PC-9 (cell line): Measurements from ENCODE around the gene C1QTNF9. TPM values are rescaled to one million over a fixed set of nuclear protein-coding genes. Genes with fewer than 3 reads are reported as not detected.

Source experiments
- BruUV-seq: library from RNA; stranded (reverse); fragments of 400-500 nt; replicated peaks from 2 replicates; lab custom pipeline; 2021; lab: Mats Ljungman, UMichigan
- CTCF ChIA-PET: fragments of 300-600 bp; sonication (Branson Sonifier 250); formaldehyde crosslinking; loops from one replicate; lab custom pipeline; 2022; ENCODE audit warnings: antibody characterized with exemption; lab: Charles Lee
- POLR2A ChIA-PET: fragments of 300-600 bp; sonication (Branson Sonifier 250); formaldehyde crosslinking; loops from one replicate; lab custom pipeline; 2022; ENCODE audit warnings: antibody characterized with exemption; ENCODE audit not compliant: unreplicated experiment; lab: Charles Lee
- DNase-seq, 2 experiments: peaks; one replicate each; pipeline versions ENCODE4 v3.0.0 to v3.0.0-alpha.2; 2015 to 2022; ENCODE audit warnings: mixed read lengths in 1 of 2
- H2AFZ ChIP-seq: fragments of 200-600 bp; sonication (generic); 2 replicates; pipeline ENCODE4 v1.8.1; 2017; ENCODE audit warnings: antibody characterized with exemption
- H3F3A ChIP-seq: fragments of 200-600 bp; sonication (generic); 2 replicates; pipeline ENCODE4 v1.8.1; 2017; ENCODE audit warnings: antibody characterized with exemption, mild to moderate bottlenecking, low read depth; ENCODE audit not compliant: insufficient read depth
- H3K27ac ChIP-seq: fragments of 200-600 bp; sonication (generic); 2 replicates; pipeline ENCODE4 v1.6.1; 2016; ENCODE audit warnings: mixed run types
- H3K27me3 ChIP-seq: fragments of 200-600 bp; sonication (generic); 2 replicates; pipeline ENCODE4 v1.6.1; 2016; ENCODE audit warnings: low read depth, mixed run types; ENCODE audit not compliant: insufficient read depth
- H3K36me3 ChIP-seq: fragments of 200-600 bp; sonication (generic); 2 replicates; pipeline ENCODE4 v1.6.1; 2016; ENCODE audit warnings: low read depth, mixed run types
- H3K4me1 ChIP-seq: fragments of 200-600 bp; sonication (generic); replicated peaks from 2 replicates; pipeline ENCODE4 v1.6.1; 2016; ENCODE audit warnings: mixed run types; ENCODE audit not compliant: insufficient read depth
- H3K4me2 ChIP-seq: fragments of 200-600 bp; sonication (generic); 2 replicates; pipeline ENCODE4 v1.6.1; 2017; ENCODE audit warnings: mixed run types
- H3K4me3 ChIP-seq: fragments of 200-600 bp; sonication (generic); 2 replicates; pipeline ENCODE4 v1.6.1; 2016; ENCODE audit warnings: mixed run types
- H3K79me2 ChIP-seq: fragments of 200-600 bp; sonication (generic); 2 replicates; pipeline ENCODE4 v1.6.1; 2017; ENCODE audit warnings: low read depth, mixed run types
- H3K9me2 ChIP-seq: fragments of 200-600 bp; sonication (generic); 2 replicates; pipeline ENCODE4 v1.8.1; 2017; ENCODE audit warnings: mild to moderate bottlenecking; ENCODE audit not compliant: insufficient read depth
- H3K9me3 ChIP-seq: fragments of 200-600 bp; sonication (generic); 2 replicates; pipeline ENCODE4 v1.8.1; 2016; ENCODE audit warnings: low read depth; ENCODE audit not compliant: insufficient read depth
- H4K20me1 ChIP-seq: fragments of 200-600 bp; sonication (generic); 2 replicates; pipeline ENCODE4 v1.8.1; 2017; ENCODE audit not compliant: insufficient read depth
- EZH2 ChIP-seq: fragments of 200-600 bp; sonication (generic); IDR thresholded peaks from 2 replicates; pipeline ENCODE4 v1.8.0; 2017; ENCODE audit warnings: antibody characterized with exemption, low read depth
- intact Hi-C: fragments of 100-400 bp; cut with micrococcal nuclease; formaldehyde crosslinking; loops from one replicate; pipeline ENCODE4 v1.10.0; 2022; ENCODE audit not compliant: unreplicated experiment
- total RNA-seq: library from RNA; stranded (reverse); gene quantifications from 2 replicates; pipeline ENCODE4 v1.2.3, GENCODE V29; 2021
- TF ChIP-seq, protein P1 (sequence below): fragments of 200-600 bp; sonication (generic); conservative IDR thresholded peaks from 2 replicates; pipeline ENCODE4 v1.6.1; 2017; ENCODE audit warnings: mixed run types, antibody characterized with exemption, mild to moderate bottlenecking, moderate library complexity

The C1QTNF9 gene
- total RNA-seq, 1 experiment from 2014 or later = not detected

DNA sequence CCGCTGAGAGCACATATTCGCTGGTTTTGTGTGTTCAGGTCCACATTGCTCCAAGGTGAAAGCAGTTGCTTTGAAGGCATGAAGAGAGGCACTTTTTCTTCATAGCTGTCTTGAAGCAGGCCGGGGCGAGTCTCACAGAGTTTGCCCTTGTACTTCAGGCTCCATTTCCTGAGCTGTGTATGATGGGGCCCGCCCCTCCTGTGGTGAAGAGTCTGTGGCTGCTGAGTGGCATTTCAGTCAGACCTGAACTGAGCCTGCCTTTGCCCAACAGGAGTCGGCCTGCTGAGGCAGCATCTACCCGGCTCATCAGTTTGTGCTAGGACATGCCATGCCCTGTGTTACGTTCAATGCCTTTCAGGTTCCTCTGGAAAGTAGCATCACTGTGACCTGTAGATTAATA, 44.4 kb upstream of the C1QTNF9 start:
- intact Hi-C loops = no loop called here
- POLR2A ChIA-PET = no interaction called here
- no peaks in the 10 kb centered on the region for H3K4me1 ChIP-seq
- no peak overlapping the region for H2AFZ ChIP-seq
- no peaks in the 10 kb centered on the region for H3K9me3 ChIP-seq
- H3K9me2 ChIP-seq = no peaks in the 10 kb centered on the region
- H3K4me2 ChIP-seq = no peak overlapping the region
- no peaks in the 10 kb centered on the region for H3F3A ChIP-seq
- no peak for TF ChIP-seq EZH2
- TF ChIP-seq, protein P1, sequence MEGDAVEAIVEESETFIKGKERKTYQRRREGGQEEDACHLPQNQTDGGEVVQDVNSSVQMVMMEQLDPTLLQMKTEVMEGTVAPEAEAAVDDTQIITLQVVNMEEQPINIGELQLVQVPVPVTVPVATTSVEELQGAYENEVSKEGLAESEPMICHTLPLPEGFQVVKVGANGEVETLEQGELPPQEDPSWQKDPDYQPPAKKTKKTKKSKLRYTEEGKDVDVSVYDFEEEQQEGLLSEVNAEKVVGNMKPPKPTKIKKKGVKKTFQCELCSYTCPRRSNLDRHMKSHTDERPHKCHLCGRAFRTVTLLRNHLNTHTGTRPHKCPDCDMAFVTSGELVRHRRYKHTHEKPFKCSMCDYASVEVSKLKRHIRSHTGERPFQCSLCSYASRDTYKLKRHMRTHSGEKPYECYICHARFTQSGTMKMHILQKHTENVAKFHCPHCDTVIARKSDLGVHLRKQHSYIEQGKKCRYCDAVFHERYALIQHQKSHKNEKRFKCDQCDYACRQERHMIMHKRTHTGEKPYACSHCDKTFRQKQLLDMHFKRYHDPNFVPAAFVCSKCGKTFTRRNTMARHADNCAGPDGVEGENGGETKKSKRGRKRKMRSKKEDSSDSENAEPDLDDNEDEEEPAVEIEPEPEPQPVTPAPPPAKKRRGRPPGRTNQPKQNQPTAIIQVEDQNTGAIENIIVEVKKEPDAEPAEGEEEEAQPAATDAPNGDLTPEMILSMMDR = no peak
- H3K27me3 ChIP-seq = no peaks in the 10 kb centered on the region
- H3K4me3 ChIP-seq = no peak overlapping the region
- H3K27ac ChIP-seq = no peak overlapping the region
- CTCF ChIA-PET = no interaction called here
- BruUV-seq = no TSS peak
- H3K36me3 ChIP-seq = no peaks in the 10 kb centered on the region
- H4K20me1 ChIP-seq = no peaks in the 10 kb centered on the region
- H3K79me2 ChIP-seq = no peaks in the 10 kb centered on the region; the same call in 1 of the 2 replicates
- no peak for DNase-seq

DNA sequence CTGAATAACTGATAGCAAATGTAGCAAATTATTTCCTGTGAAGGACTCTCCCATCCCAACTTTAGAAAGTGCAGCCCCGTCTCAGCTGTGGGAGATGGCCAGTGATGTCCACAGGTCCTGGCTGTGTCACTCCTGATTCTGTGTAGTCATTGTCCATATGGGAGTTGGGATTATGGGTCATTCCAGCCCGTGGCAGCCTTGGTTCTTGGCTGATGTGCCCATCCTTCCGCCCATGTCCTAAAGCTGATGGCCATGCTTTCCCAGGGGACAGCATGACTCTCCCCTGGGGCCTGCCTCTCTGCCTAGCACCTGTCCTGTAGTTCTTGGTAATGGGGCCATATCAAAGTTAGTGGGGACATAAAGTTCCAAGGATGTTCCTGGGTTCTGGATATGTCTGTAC, 43.9 kb upstream of the C1QTNF9 start:
- H2AFZ ChIP-seq = no peak overlapping the region
- DNase-seq = no peak
- POLR2A ChIA-PET = no interaction called here
- no peak overlapping the region for H3K4me3 ChIP-seq
- no peaks in the 10 kb centered on the region for H3K27me3 ChIP-seq
- BruUV-seq = no TSS peak
- CTCF ChIA-PET = no interaction called here
- H3K9me3 ChIP-seq = no peaks in the 10 kb centered on the region
- H3K4me1 ChIP-seq = no peaks in the 10 kb centered on the region
- H3K36me3 ChIP-seq = no peaks in the 10 kb centered on the region
- intact Hi-C loops = no loop called here
- no peaks in the 10 kb centered on the region; the same call in 1 of the 2 replicates for H3K79me2 ChIP-seq
- H3K9me2 ChIP-seq = no peaks in the 10 kb centered on the region
- H3K4me2 ChIP-seq = no peak overlapping the region
- no peak overlapping the region for H3K27ac ChIP-seq
- peaks cover 4% of the 10 kb centered on the region; the same call in 1 of the 2 replicates for H4K20me1 ChIP-seq
- no peaks in the 10 kb centered on the region for H3F3A ChIP-seq
- no peak for TF ChIP-seq EZH2
- TF ChIP-seq, protein P1 = no peak

DNA sequence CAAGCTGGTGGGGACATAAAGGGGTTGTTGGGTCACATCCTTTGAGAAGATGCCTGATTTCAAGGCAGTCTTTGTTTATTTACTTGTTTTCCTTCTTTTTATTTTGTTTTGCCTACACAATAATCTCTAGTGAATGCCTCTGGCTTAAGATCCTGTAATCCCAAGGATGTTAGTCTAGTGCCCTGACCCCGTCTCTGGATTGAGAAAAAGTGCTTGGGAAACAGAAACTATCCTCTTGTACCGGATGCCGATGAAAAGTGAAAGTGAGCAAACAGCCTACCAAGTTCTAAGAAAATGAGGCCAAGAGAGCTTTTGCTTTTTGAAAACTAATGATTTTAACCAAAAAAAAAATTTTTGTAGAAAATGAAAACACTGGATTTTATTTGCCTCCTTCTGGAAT, 42.1 kb upstream of the C1QTNF9 start:
- Histone ChIP-seq H3K27ac (no peak overlapping the region), H2AFZ (no peak overlapping the region), H3K27me3 (no peaks in the 10 kb centered on the region), H3K9me3 (no peaks in the 10 kb centered on the region), H3F3A (no peaks in the 10 kb centered on the region), H4K20me1 (peaks cover 6% of the 10 kb centered on the region; the same call in 1 of the 2 replicates), H3K36me3 (no peaks in the 10 kb centered on the region), H3K79me2 (no peaks in the 10 kb centered on the region; the same call in 1 of the 2 replicates), H3K4me2 (no peak overlapping the region), H3K4me3 (no peak overlapping the region), H3K4me1 (no peaks in the 10 kb centered on the region), H3K9me2 (no peaks in the 10 kb centered on the region)
- TF ChIP-seq EZH2 = no peak
- TF ChIP-seq, protein P1 = no peak
- intact Hi-C loops = no loop called here
- no TSS peak for BruUV-seq
- CTCF ChIA-PET = no interaction called here
- POLR2A ChIA-PET = no interaction called here
- DNase-seq = no peak
